ENCODE data around the gene FAM221B.

FAM221B gene

GRCh38 chr9:35812025-35812602 is 16.4 kb downstream of the FAM221B start, which contains the start of gene SPAG8:
TSS of gene SPAG8 (minus strand) at chr9:35812262. CDS start at chr9:35812147, 115 bp downstream.
- peak within 1 kb of the TSS; percentile 54 for H3K4me3 ChIP-seq (ENCODE audit: low read depth, low read length)
- no peak within 1 kb of the TSS for H3K9ac ChIP-seq

GRCh38 chr9:35811381-35812024 is 17.0 kb downstream of the FAM221B start:
- no peak for TF ChIP-seq CTCF (IDR thresholded peaks at IDR 0.05)
- H3K4me2 ChIP-seq (ENCODE audit: low read length) = peak overlapping the region; percentile 63
- no peaks in the 10 kb centered on the region for H3K79me2 ChIP-seq
- no peaks in the 10 kb centered on the region for H3K36me3 ChIP-seq (ENCODE audit: control insufficient read depth, insufficient read depth, low read length)
- H3K9ac ChIP-seq = no peak overlapping the region
- no peaks in the 10 kb centered on the region for H3K27me3 ChIP-seq (ENCODE audit: control insufficient read depth, insufficient read depth, low read length)
- H3K4me1 ChIP-seq = peaks cover 17% of the 10 kb centered on the region
- H3K9me3 ChIP-seq (ENCODE audit: control insufficient read depth, low read length) = no peaks in the 10 kb centered on the region
- H3K4me3 ChIP-seq (ENCODE audit: low read depth, low read length) = peak overlapping the region; percentile 54
- peak overlapping the region; percentile 79 for H2AFZ ChIP-seq
- H3K27ac ChIP-seq = peak overlapping the region; percentile 48

More at GRCh38 chr9:35812025-35812602, 16.4 kb downstream of the FAM221B start, which contains the start of gene SPAG8:
- H3K36me3 ChIP-seq (ENCODE audit: control insufficient read depth, insufficient read depth, low read length) = no peaks in the 10 kb centered on the region
- no peaks in the 10 kb centered on the region for H3K79me2 ChIP-seq
- peaks cover 17% of the 10 kb centered on the region for H3K4me1 ChIP-seq
- H2AFZ ChIP-seq = peak within 1 kb of the TSS; percentile 79
- H3K9me3 ChIP-seq (ENCODE audit: control insufficient read depth, low read length) = no peaks in the 10 kb centered on the region
- H3K27me3 ChIP-seq (ENCODE audit: control insufficient read depth, insufficient read depth, low read length) = no peaks in the 10 kb centered on the region
- H3K4me2 ChIP-seq (ENCODE audit: low read length) = peak within 1 kb of the TSS; percentile 63
- no peak for TF ChIP-seq CTCF (IDR thresholded peaks at IDR 0.05)
- H3K27ac ChIP-seq = peak within 1 kb of the TSS; percentile 48

- Histone ChIP-seq H2AFZ (no peak overlapping the region), H3K4me2 (ENCODE audit: low read length) (no peak overlapping the region), H3K27ac (no peak overlapping the region), H3K9ac (no peak overlapping the region), H3K4me1 (peaks cover 17% of the 10 kb centered on the region), H3K9me3 (ENCODE audit: control insufficient read depth, low read length) (no peaks in the 10 kb centered on the region), H3K79me2 (no peaks in the 10 kb centered on the region), H3K36me3 (ENCODE audit: control insufficient read depth, insufficient read depth, low read length) (no peaks in the 10 kb centered on the region), H3K4me3 (ENCODE audit: low read depth, low read length) (no peak overlapping the region), H3K27me3 (ENCODE audit: control insufficient read depth, insufficient read depth, low read length) (no peaks in the 10 kb centered on the region)
- no peak for TF ChIP-seq CTCF (IDR thresholded peaks at IDR 0.05)
These were observed 18.4 kb downstream of the FAM221B start for GRCh38 chr9:35810122-35810521.

GRCh38 chr9:35808433-35808832 is 20.1 kb downstream of the FAM221B start:
- Histone ChIP-seq H3K4me2 (ENCODE audit: low read length) (no peak overlapping the region), H3K27me3 (ENCODE audit: control insufficient read depth, insufficient read depth, low read length) (no peaks in the 10 kb centered on the region), H3K36me3 (ENCODE audit: control insufficient read depth, insufficient read depth, low read length) (no peaks in the 10 kb centered on the region), H3K9ac (no peak overlapping the region), H3K4me3 (ENCODE audit: low read depth, low read length) (no peak overlapping the region), H2AFZ (no peak overlapping the region), H3K79me2 (no peaks in the 10 kb centered on the region), H3K27ac (no peak overlapping the region), H3K4me1 (peaks cover 9% of the 10 kb centered on the region), H3K9me3 (ENCODE audit: control insufficient read depth, low read length) (no peaks in the 10 kb centered on the region)
- no peak for TF ChIP-seq CTCF (IDR thresholded peaks at IDR 0.05)
